ENCODE measurements around the gene TBCE.
"Not testable (repeated sequence)": the region's sequence is repeated elsewhere in the genome, so short reads cannot be mapped to it uniquely, and the experiment has no call there.

TBCE gene

GRCh38 chr1:235357485-235358373 lies 9.5 kb upstream of the TBCE start:
- no peak for DNase-seq

- no peak for DNase-seq
Measured at GRCh38 chr1:235358899-235359298, 8.3 kb upstream of the TBCE start.

- not testable (repeated sequence) for DNase-seq
Measured at GRCh38 chr1:235364189-235364588, 3.0 kb upstream of the TBCE start.

- no peak for DNase-seq
Measured at GRCh38 chr1:235366286-235366685, 941 bp upstream of the TBCE start.

GRCh38 chr1:235368428-235368827 lies 1.2 kb downstream of the TBCE start:
- no peak for DNase-seq

- DNase-seq, result no peak
Measured at GRCh38 chr1:235369802-235370201, 2.6 kb downstream of the TBCE start.

GRCh38 chr1:235375919-235376605 lies 8.8 kb downstream of the TBCE start:
- no peak for DNase-seq

GRCh38 chr1:235378134-235378735 lies 11.0 kb downstream of the TBCE start:
- not testable (repeated sequence) for DNase-seq

- not testable (repeated sequence) for DNase-seq
Measured at GRCh38 chr1:235381955-235382739, 14.9 kb downstream of the TBCE start.

GRCh38 chr1:235385633-235386032 lies 18.4 kb downstream of the TBCE start:
- not testable (repeated sequence) for DNase-seq

GRCh38 chr1:235391874-235392273 lies 24.6 kb downstream of the TBCE start:
- no peak for DNase-seq

- no peak for DNase-seq
Measured at GRCh38 chr1:235397733-235398132, 30.5 kb downstream of the TBCE start.

- no peak for DNase-seq
Measured at GRCh38 chr1:235399661-235400060, 32.4 kb downstream of the TBCE start.

GRCh38 chr1:235401251-235401650 lies 34.0 kb downstream of the TBCE start:
- no peak for DNase-seq

- DNase-seq, result no peak
Measured at GRCh38 chr1:235402457-235403200, 35.4 kb downstream of the TBCE start.

GRCh38 chr1:235403593-235403992 lies 36.4 kb downstream of the TBCE start:
- no peak for DNase-seq

GRCh38 chr1:235404190-235404589 lies 37.0 kb downstream of the TBCE start:
- no peak for DNase-seq

- DNase-seq, result no peak
Measured at GRCh38 chr1:235407419-235407818, 40.2 kb downstream of the TBCE start.

- no peak for DNase-seq
Measured at GRCh38 chr1:235408503-235408960, 41.3 kb downstream of the TBCE start.

- DNase-seq, result no peak
Measured at GRCh38 chr1:235409042-235409820, 42.0 kb downstream of the TBCE start.

GRCh38 chr1:235410467-235410866 lies 43.2 kb downstream of the TBCE start:
- DNase-seq, result no peak
